Fibroblast of skin of back (primary cell): ENCODE measurements around the gene GRAMD4. TPM values are rescaled to one million over a fixed set of nuclear protein-coding genes. Genes with fewer than 3 reads are reported as not detected.

Source experiments
- DNase-seq: peaks from one replicate; pipeline ENCODE4 v3.0.0-alpha.2; 2013
- polyA plus RNA-seq, 2 experiments: library from polyadenylated mRNA; unstranded; fragments of 120-200 nt; gene quantifications; one replicate each; pipeline ENCODE4 v1.2.1, GENCODE V29; 2013; ENCODE audit not compliant: insufficient read length in 2 of 2

Gene GRAMD4
- 5.6 TPM for polyA plus RNA-seq (2013, experiment 1 of 2; ENCODE audit: insufficient read length)
- polyA plus RNA-seq (2013, experiment 2 of 2; ENCODE audit: insufficient read length): 6.1 TPM

DNA sequence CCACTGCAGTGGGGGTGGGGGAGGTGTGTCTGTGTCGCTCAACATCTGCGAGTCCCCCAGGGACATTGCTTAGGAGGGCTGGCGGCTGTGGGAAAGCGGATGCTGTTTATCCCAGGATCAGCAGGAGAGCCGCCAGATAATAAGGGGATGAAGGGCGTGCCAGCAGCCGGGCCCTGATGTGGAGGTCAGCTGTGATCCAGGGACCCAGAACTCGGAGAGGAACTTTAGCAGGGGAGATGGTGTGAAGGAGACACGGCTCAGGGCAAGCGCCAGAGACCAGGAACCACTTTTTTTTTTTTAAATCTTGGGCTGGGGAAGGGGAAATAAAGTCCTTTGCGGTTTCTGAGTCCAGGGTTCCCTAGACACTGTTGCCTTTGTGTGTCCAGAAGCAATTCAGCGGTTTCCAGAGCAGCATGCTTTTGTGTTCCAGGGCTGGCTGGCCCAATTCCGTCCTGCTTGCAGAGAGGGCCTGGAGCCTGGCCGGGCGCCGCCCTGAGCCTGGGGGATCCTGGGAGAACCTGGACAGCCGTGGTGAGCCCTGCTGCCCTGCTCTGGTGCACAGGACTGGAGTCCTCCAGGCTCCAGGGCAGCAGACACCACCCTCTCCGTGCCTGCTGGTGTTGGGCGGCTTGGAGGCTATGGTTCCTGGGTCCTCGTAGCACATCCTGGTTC, at the start of gene GRAMD4:
Gene GRAMD4, plus strand, starts transcription at position 557 of the 672 bp plus-strand sequence. CDS start 6,414 bp downstream, outside the sequence.
- DNase-seq: no peak

DNA sequence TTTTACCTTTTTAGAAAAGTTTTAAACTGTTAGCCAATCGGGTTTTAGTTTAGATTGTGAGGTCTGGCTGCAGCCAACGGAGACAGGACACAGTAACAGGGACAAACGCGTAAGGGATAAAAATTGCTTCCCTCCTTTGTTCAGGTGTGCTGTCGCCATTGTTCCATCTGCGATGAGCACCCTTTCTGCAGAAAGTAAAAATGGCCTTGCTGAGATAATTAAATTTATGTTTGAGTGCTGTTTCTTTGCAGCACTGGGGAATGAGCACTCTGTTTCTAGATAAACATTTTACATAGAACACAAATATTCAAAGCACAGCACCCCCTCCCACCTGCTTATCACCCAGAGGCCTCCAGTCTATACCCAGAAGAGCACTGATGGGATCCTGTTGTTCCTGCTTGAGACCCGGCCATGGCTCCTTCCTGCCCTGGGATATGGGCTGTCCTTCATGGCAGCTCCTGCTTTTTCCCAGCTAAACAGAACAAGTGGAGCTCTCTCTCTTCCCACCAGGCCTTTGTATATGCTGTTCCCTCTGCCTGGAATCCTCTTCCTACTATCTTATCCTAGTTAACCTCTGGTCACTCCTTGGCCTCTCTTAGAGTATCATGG, 48.4 kb upstream of the GRAMD4 start:
- no peak for DNase-seq

DNA sequence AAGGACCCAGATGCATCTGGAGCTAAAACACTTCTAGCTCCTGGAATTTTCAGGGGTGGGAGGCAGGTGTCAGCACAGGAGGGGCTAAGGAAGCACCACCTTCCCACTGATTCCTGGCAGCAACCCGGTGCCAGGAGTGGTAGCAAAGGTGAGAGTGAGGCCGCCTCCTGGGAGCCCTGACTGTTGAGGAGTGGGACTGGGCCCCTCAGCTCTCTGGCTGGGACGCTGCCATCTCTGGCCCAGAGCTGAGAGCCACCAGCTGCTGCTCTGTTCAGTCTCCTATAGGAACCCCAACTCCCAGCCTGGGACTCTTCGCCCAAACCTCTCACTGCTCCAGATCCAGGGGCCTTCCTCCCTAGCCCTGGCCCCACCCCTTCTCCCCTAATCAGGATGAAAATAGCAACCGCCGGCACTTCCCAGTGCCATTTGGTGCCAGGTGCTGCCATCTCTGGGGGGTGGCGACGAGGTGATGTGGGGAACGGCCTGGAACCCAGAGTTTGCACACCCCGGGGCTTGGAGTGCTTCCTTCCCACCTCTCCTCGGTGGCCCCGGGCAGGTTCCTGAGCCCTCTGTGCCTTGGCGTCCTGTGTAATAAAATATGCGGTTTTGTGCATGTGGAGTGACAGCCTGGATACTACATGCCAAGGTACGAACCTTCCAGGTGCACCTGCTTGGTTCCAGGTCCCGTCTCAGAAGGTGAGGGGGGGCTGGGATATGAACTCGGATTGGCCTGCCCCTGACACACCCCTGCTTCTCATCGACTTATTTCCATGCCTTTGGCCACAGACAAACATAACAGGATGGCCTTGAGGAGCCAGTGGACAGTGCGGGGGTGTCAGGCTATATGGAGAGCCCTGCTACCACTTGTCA, 47.0 kb upstream of the GRAMD4 start:
- no peak for DNase-seq

DNA sequence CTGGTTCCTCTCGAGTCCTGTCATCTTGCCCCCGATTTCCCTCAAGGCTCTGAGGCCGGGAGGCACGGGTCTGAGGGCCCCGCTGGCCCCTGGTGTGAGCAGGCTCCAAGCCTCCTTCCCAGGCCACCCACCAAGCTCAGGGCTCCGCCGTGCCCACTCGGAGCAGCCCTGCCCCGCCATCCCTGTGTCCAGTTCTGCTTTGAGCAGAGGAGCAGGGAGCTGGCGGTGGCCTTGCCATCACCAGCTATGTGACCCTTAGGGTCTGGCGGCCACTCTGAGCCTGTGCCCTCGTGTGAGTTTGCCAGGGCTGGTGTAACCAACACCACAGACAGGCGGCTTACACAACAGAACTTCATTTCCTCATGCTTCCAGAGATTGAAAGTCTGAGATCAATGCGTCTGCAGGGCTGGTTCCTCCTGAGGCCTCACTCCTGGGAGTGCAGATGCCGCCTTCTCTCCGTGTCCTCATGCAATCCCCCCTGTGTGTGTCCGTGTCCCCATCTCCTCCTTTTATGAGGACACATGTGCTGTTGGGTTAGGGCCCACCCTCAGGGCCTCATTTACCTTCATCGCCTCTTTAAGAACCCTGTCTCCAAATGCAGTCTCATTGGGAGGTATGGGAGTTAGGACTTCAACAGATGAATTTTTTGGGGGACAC, 46.3 kb upstream of the GRAMD4 start:
- DNase-seq: no peak

DNA sequence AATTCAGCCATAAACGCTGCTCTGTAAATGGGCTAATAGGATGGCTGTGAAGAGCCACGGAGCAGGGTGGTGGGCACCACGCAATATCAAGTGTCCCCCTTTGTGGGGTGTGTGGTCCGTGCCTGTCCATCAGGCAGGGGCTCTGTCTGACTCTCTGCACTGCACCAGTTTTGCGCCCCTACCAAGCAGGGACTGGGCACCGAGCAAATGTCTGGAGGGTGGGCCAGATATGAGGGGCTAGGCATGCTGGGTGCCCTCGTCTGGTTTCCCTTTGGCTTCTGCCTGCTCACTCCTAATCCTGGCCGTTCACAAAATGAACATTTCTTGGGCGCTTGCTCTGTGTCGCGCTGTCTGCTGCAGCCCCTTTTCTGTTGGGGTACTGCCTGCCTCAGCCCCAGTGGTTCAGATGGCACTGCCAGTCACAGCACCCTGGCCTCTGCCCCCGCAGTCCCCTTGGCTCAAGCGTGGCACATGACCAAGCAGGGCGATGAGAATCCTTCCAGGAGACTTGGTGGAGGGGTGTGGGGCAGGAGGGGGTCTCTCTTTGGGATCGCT, 45.7 kb upstream of the GRAMD4 start:
- DNase-seq: no peak

GRCh38 chr22:46574993-46575910, 44.9 kb upstream of the GRAMD4 start:
- no peak for DNase-seq

- no peak for DNase-seq
Measured at GRCh38 chr22:46575911-46576555, 44.2 kb upstream of the GRAMD4 start.

- DNase-seq: peak; percentile 57
Measured at GRCh38 chr22:46576556-46577367, 43.4 kb upstream of the GRAMD4 start.

- DNase-seq: no peak
Measured at GRCh38 chr22:46577368-46578249, 42.6 kb upstream of the GRAMD4 start.

GRCh38 chr22:46578251-46578823, 41.8 kb upstream of the GRAMD4 start:
- no peak for DNase-seq

- DNase-seq: no peak
Measured at GRCh38 chr22:46578824-46579561, 41.2 kb upstream of the GRAMD4 start.

DNA sequence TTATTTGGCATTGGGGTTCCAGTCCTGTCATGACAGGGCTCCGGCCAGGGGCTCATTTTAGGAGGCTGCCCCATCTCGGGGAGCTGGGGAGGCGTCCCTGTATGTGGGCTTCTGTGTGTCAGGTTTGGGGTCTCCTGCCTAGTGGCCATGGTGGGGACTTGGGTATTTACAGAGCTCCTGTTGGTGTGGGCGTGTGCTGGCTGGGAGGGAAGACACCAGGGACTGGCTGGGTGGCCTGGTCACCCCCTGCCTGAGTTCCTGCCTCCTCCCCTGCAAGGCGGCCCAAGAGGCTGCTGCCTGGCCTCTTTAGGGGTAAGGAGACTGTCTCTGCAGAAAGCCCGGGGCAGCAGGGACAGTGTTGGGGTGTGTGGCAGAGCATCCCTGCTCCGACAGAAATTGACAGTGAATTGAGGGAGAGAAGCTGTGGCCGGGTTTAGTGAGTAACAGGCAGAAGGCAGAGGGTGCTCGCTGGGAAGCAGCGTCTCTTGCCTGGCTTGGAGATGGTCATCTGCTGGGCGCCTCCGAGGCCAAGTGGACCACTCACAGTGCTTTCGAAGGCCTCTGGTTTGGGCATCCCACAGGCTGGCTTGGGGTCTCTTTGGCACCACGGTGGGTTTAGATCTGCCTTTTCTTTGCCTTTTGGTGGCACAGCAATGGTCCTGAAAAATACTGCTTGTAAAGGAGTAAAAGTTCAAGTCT, 40.3 kb upstream of the GRAMD4 start:
- no peak for DNase-seq

DNA sequence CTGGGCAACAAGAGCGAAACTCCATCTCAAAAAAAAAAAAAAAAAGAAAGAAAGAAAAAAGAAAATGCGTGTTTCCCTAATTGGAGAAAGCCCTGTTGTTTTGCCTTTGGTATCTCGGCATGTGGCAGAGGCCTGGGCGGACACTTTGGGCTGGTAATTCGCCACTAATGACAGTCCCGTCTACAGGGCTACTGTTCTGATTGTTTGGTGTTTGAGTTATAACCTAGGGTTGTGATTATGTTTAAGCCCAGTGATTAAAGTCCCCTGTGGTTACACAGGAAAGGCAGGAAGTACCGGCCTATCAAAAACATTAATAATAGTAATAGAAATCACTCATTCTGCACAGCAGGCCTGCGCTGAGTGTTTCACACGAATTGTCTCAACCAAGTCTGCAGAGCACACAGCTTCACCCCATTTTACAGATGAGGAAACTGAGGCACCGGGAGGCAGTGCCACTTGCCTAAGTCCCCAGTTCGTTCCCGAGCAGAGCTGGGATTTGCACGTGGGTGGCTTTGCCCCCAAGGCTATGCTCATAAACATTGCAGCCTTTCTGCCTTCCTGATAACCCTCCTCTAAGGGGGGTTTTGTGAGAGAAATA, 39.1 kb upstream of the GRAMD4 start:
- DNase-seq: no peak

DNA sequence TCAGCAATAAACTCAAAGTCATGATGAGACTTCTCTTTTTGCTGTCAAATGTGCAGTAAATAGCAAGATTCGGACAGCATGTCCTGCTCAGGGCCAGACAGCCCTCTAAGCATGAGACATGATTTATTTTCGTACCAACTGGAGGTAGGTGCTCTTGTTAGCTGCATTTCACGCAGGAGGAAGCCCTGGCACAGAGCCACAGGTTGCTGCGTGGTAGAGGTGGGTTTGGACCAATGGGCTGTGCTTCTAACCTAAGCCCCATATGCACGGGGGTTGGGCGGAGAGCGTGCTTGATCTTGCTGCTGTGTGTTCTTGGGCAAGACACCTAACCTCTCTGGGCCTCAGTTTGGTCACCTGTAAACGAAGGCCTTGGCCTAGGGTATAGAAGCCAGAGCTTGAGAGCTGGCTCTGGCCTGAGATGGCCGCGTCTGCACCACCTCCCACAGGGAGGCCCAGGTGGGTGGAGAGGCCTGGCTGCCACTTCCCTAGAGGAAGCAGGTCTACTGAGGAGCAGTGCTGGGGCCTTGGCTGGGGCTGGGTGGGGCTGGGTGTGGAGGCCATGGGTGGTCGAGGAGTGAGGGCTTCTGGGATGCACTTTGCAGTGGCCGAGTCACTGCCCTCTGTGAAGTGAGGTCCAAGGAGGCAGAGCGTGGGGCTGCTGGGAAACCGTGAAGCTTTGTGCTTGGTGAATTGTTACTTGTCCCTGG, 38.5 kb upstream of the GRAMD4 start:
- DNase-seq: no peak

GRCh38 chr22:46582281-46582933, 37.8 kb upstream of the GRAMD4 start:
- DNase-seq: no peak
